Stimulated activated CD8-positive, alpha-beta memory T cell treated with anti-CD3 and anti-CD28 coated beads, Interleukin-15, amount 100 ng/mL, for 1 hour (primary cell): ENCODE results near the gene PCK1.

Source experiments
- DNase-seq: peaks from one replicate; pipeline ENCODE4 v3.0.0-alpha.2; 2020; ENCODE audit warnings: low read depth

Gene PCK1

DNA sequence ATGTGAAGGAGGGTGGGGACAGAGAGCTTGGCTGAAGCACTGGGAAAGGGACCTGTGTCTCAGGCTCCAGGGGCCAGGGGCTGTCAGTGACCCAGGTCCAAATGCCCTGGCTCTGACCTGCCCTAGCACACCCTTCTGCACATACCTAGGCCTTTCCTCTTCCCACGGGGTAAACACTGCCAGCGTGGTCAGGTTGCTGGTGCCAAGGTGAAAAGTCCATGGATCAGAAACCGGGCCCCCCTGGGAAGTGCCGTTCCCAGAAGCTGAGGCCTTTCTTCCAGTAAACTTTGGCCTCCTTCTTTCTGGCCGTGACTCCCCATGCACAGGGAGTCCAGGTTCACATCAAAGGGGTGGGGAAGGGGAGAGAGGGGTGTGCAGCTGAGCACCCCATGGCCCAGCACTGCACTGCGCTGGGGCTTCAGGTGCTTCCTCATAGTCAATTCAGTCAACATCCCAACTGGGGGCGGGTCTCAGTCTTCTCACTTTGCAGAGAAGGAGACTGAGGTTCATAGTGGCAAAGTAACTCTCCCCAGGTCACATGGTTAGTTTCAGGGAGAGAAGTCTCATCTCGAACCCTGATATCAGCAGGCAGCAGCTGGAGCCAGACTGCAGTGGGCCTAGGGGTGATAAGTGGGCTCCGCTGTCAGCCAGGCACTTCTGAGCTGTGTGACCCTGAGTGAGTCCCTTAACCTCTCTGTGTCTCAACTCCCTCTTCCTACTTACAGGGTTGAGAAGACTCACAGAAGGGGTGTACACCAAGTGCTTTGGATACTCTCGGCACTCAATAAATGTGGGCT lies 17.0 kb downstream of the PCK1 start:
- no peak for DNase-seq

DNA sequence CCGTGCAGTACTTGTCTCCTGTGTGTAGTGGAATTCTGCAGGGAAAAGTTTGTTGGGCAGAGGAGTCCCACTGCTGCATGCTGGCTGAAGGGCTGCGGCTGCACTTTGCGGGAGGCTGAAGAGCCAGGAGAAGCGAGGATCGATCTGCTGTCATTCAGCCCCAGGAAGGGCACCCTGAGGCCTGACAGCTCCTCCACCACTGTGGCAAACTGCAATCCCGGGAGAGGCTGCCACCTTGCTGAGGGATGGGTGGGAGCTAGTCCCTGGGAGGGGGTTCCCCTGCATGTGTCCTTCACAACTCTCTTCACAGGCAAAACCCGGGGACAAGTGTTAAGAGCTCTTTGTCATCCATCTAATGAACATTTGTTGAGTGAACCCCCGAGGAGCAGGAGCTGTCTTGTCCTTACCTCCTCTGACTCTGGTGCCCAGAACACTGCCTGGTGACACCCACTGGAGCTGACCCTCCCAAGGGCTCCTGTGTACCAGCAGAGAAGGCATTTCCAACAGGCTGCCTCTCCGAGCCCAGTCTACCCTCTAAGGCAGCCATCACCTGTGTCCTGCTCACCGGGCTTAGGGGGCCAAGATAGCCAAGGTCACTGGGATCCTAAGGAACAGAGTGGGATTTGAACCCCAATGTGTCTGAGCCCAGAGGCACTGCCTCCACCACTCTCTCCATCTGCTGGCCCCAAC lies 17.7 kb downstream of the PCK1 start:
- no peak for DNase-seq

DNA sequence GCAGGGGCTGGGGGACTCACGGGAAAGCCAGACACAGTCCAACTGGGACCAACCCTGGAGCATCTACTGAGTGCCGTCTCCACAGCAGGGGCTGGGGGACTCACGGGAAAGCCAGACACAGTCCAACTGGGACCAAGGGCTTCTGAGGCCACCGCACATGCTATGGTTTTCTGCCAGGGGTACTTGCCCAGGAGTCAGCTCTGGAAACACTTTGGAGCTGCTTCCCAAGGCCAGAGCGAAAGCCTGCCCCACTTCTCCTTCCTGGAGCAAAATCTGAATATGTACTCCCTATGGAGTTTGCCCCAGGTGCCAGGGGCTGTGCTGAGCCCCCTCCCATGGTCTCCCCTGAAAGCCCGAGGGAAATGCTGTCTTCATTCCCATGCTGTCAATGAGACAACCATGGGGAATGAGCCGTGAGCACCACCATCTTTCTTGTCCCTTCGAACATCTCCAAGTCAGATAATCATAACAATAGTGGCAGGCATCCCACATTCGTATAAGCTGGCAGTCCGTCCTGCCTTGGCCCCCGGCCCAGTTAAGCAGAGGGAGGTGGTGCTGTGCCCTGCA lies 18.5 kb downstream of the PCK1 start:
- no peak for DNase-seq

DNA sequence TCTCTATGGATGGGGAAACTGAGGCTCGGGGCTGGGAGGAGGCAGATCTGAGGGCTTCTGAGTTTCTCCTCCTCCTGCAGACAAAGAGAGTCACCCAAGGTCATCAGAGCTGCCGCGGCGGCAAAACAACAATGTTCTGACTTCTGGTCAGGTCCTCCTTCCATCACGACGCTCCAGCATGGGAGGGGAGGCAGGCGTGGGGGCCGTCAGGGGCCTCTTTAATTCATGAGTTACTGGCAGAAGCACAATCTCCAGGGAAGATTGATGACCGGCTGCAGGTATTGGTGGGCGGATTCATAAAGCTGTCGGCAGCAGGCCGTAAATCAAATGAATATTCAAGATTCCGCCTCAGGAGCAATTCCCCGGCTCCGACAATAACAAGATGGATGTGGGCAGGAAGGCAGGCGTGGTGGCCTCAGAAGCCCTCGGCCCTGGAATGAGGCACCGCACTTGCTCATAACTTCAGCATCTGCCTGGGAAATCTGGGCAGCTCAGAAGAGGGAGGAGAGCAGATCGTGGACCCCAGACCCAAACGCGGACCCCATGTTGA lies 19.1 kb downstream of the PCK1 start:
- DNase-seq = no peak

DNA sequence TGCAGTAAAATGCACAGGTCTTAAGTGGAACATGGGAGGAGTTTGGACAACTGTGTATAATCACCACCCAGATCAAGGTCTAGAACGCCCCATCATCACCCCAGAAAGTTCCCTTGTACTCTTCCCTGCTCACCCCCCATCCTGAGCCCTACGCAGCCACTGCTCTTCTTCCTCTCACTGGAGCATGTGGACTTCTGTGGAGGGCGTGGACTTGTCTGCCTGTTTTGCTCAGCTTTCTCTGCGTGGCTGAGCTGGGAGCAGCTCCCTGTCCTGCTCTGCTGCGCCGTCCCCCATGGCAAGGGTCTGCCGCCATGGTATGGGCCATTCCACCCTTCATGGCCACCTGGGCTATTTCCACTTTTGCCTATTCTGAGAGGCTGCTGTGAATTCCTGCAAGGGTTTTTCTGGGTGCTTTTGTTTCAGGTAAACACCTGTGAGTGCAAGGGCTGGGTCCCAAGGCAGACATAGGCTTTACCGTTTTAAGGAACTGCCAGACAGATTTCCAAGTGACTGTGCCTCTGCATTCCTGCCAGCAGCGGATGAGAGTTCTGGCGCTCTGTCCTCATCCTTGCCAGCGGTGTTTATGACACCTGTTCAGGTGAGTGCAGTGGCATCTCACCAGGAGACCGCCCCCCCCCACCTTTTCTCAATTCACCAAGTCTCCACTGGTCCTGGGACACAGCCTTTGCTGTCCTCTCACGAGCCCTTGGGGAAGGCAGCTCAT lies 19.7 kb downstream of the PCK1 start:
- no peak for DNase-seq

DNA sequence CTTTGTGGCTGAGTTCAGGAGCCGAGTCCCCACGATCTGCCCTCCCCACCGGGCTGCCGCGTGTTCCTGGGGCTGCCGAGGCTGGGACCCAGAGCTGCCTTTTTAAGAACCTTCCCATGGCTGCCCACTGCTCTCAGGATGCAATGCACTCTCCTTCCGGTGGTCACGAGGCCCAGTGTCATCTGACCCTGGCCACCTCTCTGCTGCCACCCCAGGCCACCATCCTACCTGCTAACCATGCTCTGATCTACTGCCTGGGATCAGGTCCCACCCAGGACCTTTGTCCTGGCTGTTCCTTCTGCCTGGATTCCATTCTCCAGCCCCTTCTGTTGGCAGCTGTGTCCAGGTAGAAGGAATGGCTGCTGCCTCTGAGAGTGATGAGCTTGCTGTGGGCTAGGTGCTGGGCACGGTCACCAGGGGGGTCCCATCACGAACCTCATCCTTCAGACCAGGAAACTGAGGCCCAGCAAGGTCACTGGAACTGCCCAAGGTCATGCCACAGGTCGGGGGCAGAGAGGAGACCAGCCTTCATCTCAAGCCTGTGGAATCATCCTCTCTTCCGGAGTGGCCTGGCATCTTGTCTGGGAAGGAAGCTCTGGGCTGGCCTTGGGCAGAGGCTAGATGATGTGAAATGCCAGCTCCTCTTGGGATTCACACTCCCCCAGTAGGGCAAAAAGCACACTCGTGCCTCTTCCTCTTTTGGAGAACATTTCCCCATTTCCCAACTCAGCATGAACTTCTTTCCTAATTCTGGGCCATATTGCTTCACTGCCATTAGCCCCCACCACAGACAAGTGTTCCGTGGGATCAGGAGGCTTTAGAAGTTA lies 20.5 kb downstream of the PCK1 start:
- no peak for DNase-seq

DNA sequence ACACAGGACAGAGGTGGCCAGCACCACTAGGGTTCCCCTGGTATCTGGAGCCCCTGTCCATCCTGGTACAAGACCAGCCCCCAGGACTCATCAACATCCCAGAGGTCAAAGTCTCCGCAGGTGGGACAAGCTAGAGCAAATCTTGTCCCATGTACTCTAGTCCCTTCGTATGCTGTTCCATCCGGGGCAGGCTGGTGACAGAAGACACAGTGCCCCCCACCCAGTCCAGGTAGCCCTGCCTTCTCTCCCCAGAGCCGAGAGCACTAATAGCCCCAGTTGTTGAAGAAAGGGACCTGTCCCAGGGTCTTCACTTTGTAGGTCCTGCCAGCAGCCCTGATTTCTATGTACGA lies 21.1 kb downstream of the PCK1 start:
- no peak for DNase-seq

DNA sequence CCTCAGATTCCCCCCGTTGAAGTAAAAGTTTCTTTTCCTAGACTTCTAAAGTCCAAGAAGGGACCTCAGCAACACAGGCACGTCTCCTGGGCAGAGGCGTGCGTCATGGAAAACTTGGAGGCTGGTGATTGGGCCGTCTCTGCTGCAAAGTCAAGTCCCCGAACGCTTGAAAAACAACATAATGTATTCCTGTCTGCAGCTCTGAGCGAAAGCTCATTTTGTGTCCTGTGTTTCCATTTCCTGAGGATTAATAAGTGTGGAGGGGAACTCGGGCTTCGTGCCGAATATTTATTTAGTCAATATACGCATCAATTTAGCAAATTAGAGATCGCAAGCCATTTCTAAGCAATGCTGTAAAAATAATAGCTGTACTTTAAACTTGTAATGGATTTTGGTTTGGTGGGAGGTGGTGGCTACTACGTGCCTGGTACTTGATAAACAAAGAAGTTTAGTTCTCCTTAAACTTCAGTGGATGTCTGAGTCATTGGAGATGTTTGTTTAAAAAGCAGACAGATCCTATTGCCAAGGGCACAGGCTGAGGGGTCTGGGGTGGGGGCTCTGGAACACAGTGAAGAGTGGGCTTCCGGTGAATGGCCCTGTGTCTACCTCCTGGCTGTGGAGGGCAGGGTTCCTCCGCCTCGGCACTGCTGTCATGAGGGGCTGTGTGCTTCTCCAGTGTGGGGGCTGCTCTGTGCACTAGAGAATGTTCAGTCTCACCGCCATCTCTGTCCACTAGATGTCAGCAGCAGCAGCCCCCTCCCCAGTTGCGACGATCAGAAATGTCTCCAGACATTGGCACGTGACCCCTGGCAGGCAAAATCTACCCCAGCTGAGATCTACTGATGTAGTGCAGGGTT lies 21.8 kb downstream of the PCK1 start:
- DNase-seq = no peak

DNA sequence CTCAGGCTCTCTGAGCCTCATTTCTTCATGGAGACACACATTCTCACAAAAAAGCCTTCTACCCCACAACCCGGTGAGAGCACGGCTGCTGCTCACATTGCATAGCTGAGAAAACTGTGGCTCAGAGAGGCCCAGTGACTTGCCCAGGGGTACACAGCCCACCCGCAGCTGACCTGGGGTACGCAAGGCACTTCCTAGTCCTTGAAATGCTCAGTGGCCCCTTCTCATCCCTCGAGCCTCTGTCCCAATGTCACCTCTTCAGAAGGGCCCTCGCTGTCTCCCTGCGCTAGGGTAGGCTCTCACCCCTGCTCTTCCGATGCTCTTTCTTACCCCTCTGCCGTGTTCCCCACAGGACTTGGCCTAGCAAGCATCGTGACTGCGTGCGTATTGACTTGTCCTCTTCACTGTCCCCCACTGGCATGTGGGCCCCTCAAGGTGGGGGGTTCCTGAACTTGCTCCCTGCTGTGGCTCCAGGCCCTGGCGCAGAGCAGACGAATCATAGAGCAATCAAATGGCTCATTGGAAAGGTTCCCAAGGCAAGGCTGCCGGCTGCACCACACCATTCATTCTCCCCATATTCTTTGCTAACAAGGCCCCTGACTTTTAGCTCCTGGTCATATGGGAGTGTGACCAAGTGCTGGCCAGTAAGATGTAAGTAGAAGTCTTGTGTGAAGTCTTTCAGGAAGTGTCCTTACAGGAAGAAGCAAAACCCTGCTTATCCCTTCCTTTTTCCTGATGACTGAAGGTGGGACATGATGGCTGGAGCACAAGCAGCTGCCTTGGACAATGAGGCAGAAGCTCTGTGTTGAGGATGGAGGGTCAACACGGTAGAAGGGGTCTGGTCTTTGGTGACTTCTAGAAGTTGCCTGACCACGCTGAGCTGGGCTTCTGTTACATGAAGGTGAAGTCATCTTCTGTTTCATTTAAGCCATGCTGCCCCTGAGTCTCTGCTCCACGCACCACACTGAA lies 22.7 kb downstream of the PCK1 start:
- no peak for DNase-seq

DNA sequence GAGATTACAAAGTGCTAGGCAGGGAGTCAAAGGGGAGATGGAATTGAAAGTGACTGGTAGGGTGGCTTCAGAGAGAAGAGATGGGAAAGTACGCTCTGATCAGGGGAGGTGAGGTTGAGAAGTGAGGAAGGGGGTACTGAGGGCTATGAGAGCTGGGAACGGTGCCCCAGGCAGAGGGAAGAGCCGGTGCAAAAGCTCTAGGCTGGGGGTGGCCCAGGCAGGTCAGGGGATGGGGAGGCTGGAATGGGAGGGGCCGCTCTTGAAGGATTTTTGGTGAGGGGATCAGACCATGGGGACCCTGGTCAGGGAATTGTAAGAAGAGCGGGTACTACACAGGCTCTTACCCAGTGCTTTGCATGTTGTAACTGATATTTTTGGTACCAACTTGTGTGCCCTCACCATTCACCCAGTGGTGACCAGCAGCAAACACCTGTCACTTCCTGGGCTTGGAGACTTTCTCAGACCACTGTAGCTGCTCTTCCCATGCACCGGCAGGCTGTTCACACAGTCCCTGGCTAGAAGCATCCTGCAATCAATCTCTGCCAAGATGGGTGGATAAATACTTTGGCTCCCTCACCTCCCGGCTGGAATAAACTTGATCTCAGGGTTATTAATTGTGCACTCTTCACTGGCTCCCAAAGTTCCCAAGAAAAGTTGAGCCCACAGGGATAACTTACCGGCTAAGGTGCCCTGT lies 24.0 kb downstream of the PCK1 start:
- DNase-seq = no peak

DNA sequence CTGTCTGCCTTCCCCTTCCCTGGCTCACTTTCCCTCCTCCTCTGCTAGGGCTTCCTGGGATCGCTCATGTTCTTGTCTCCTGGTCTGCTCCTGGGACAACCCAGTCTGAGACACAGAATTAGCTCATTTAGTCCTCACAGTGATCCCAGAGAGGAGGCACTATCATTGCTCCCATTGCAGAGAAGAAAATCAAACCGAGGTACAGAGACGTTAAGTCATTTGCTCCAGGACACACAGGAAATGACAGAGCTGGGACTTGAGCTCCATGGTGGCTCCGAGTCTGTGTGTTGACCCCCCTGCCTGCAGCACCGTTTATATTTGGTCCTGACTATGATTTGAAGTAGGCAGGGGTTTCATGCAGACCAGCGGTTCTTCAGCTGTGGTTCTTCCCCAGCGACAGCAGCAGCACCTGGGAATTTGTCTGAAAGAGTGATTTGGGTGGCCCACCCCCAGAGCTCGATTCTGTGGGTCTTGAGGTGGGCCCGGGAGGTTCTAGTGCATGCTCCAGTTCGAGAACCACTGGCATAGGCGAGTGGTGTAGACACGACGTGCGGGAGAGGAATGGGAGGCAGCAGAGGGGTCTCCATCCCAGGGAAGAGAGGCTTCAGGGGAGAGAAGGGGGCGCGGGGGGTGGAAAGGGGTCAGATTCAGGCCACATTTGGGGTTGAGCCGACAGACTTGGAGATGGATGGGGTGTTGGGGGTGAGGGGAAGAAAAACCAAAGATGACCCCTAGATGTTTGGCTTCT lies 24.7 kb downstream of the PCK1 start:
- DNase-seq = no peak

DNA sequence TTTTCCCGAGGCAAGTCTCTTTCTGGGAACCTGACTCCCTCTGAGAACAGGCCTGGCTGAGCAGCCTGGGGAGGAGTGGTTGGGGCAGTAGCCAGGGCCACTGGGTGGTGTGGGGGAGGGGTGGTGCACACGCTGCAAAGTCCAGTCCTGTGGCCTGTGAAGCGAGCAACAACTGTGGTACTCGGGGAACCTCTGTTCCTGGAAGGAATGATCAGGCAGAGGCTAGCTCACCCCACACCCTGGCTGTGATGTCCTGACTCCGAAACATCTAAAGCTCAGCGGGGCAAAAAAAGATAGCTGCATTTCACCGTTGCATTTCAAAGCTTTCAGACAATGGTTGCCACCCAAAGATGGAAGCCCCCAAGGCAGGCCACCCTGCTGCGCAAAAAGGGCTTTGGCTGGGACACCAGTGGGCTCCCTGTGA lies 25.5 kb downstream of the PCK1 start:
- DNase-seq = no peak

DNA sequence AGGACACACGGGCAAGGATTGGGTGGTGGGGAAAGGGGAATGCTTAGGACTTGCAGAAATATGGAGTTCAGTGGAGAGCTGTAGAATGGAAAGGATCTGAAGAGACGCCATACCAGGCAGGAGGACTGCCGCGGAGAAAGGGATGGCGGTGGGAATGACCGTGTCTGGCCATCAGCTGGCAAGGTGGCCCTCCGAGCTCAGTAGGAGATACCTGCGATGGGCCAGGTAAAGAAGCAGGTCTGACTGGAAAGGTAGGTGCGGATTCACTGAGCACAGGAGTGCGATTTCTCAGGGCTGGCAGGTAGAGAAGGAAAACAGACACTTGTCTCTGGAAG lies 26.0 kb downstream of the PCK1 start:
- no peak for DNase-seq

DNA sequence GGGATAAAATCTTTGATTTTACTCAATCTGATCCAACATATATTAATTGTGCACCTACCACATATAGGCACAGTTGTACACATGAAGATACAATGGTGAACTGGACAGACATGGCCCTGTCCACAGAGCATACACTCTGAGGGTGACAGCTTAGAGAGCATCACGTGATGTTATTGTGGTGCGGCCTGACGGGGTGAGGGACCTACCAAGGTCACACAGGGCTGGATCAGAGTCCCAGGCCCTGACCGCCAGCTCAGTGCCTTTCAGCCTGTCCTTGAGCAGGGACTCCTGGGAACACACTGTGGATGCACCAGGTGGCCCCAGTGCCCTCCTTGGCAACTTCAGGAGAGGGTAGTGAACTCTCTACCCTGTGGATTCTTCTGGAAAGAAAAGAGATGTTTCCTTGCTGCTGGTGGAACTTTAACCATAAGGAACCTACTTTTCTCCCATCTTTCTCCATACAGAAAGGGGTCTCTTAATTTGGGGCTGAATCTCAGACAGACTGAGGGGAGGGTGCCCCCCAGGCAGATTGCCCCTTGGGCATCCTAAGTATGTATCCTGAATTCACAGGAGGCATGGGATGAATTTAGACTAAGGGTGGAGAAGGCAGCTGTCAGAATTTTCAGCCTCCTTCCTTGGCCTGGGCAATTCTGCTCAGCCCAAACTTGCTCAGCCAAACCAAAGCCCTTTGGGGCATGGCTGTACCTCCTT lies 26.5 kb downstream of the PCK1 start:
- no peak for DNase-seq

DNA sequence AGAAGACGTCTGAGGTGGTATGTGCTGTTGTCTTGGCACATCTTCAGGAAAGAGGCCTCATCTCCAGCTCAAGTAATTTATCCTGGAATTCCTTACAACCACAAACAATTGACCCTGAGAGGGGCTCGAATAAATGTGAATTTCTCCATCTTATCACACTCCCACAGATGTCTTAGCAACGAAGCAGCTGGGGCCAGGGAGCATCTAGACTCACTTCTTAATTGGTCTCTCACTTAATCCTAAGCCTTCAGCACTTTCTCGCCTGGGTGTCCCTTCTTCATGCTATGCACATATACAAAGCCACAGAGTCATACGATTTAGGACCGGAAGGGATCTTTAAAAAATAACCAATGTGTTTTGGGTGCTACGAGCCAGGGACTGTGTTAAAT lies 27.1 kb downstream of the PCK1 start:
- DNase-seq = no peak

DNA sequence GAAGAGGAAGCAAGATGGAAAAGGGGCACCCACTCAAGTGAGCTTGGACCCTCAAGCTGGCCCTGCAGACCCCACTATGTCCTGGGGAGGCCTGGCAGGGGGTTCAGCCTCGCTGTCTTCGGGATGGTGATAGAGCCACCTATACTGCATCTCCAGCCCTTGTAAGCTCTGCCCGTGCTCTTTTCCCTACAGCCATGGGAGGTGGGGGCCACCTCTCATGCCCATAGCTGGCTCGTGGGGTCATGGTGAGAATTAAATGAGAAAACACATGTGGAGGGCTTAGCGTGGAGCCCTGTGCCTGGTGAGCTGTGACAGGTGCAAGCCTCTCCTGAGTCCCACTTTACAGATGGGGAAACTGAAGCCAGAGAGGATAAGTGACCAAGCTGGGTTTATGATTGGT lies 27.7 kb downstream of the PCK1 start:
- no peak for DNase-seq

DNA sequence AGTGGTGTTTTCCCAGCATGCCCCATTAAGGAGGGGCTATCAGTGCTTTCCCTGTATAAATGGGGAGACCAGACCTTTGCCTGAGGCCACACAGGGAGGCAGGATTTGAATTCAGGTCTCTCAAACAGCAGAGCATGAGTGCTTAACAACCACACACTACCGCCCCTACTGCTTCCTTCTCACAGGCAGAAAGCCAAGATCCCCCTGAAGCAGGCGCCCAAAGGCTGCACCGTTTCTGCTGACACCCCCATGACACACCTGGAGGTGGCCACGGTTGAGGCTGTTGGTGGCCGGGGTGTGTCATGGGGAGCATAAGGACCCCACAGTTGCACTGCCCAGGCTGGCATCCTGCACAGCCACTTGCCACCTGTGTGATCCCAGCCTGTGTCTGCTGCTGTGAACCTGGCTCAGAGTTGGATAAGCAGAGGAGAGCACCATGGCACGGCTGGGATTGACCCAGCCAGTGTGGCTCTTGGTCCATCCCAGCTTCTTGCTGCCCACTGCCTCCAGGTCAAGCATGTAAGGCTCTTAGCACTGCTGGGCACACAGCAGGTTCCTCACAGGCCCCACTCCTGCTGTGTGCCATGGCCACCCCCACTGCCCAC lies 28.3 kb downstream of the PCK1 start:
- no peak for DNase-seq
